Measurements from ENCODE around the gene NOL9.

NOL9 gene

GRCh38 chr1:6590046-6590445 lies 35.7 kb upstream of the NOL9 start:
- no peak for DNase-seq (ENCODE audit: low spot score)

GRCh38 chr1:6588893-6589520 lies 34.7 kb upstream of the NOL9 start:
- no peak for DNase-seq (ENCODE audit: low spot score)

DNA sequence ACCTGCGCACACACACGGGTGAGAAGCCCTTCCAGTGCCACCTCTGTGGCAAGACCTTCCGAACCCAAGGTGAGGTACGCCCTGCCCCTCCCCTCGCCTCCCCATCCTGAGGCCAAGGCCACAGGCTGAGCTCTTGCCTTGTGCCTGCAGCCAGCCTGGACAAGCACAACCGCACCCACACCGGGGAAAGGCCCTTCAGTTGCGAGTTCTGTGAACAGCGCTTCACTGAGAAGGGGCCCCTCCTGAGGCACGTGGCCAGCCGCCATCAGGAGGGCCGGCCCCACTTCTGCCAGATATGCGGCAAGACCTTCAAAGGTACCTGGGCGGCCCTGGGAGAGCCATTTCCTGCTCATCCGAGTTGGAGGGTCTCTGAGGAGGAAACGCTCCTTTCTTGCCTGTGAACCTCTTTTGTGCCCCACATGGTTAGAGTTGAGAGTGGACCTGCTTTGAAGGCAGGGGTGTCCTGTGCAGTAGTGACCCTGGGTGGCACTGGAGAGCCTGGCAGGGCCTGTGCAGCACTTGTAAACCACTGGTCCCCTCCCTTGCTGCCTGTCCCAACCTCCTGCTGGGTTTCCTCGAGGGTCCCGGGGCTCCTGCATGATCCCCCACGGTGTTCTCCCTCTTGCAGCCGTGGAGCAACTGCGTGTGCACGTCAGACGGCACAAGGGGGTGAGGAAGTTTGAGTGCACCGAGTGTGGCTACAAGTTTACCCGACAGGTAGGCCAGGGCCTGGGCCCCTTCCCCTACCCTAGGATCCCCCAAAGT lies 34.0 kb upstream of the NOL9 start:
- no peak for DNase-seq (ENCODE audit: low spot score)

DNA sequence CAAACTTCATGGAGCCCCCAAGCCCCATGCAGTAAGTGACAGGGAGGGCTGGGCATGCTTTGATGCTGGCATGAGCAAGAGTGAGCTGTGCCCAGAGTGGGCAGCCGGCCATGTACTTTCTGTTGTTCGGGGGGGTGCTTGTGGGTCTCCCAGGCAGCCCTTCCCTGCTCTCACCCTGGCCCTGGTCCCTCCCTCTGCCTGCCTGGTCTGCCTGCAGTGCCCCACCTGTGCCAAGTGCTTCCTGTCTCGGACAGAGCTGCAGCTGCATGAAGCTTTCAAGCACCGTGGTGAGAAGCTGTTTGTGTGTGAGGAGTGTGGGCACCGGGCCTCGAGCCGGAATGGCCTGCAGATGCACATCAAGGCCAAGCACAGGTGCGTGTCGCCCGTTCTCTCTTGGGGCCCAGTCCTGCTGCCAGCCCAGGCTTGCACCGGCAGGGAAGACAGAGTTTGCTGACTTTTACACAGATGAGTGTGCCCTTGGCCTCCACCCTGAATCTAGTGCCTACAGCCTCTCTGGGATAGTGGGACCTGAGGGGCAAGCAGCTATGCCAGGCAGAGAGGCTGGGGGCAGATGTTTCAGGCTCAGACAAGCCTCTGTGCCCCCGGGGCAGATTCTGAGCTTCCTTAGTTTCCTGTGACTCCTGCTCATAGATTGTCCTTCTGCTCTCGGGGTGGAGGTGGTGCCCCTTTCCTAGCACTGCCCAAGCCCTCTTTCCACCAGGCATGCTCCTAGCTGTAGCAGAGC lies 33.1 kb upstream of the NOL9 start:
- no peak for DNase-seq (ENCODE audit: low spot score)

DNA sequence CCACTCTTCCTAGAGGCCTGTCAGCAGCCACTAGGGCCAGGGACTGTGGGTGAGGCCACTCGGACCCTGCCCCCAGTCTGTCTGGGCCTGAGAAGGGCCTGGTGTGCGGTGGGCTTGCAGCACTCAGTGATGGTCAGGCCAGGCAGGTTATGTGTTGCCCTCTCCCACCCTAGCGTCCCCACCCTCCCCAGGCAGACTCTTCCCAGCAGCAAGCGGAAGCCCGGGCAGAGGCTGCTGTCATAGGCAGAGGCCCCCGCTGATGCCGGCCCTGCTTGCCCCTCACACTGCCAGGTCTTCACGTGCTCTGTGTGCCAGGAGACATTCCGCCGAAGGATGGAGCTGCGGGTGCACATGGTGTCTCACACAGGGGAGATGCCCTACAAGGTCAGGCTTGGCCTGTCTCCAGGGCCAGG lies 32.1 kb upstream of the NOL9 start:
- DNase-seq (ENCODE audit: low spot score): no peak

- no peak for DNase-seq (ENCODE audit: low spot score)
Observed at GRCh38 chr1:6585841-6586240, 31.5 kb upstream of the NOL9 start.

GRCh38 chr1:6585081-6585722 lies 30.9 kb upstream of the NOL9 start:
- no peak for DNase-seq (ENCODE audit: low spot score)

DNA sequence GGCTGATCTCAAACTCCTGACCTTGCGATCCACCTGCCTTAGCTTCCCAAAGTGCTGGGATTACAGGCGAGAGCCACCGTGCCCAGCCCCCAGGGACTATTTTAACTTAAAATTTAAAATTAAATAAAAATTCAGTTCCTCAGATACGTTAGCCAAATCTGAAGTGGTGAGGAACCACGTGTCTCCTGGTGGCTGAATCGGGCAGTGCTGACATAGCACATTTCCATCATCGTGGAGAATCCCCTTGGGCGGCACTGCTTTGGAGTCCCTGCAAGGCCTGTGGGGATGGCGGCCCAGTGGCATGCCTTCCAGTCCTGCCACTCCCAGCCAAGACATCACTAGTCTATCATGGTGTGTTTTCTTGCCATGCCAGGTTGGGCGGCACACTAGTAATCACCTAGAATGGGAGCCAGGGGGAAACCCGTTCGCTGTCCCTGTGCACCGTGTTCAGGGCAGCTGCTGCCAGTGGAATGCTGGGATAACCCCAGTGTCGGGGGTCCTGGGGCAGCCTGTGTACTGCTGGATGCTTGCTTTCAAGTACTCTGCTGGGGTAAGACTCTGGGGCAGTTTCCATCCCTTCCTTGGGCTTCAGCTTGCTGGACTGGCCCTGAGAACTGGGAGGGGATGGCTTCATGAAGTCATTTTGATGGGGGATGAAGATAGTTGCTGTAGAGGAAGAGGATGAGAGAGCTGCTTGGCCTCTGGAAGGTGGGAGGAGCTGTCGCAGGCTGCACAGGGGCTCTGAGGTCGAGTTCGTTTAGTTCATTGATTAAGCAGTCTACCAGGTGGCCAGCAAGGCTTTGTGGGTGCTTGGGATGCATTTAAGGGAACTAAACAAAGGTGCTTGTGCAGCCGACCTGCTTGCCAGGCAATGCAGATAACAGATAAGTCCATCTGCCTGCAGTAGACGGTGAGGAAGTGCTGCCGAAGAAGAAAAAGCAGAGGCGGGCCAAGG lies 30.1 kb upstream of the NOL9 start:
- DNase-seq (ENCODE audit: low spot score): no peak

DNA sequence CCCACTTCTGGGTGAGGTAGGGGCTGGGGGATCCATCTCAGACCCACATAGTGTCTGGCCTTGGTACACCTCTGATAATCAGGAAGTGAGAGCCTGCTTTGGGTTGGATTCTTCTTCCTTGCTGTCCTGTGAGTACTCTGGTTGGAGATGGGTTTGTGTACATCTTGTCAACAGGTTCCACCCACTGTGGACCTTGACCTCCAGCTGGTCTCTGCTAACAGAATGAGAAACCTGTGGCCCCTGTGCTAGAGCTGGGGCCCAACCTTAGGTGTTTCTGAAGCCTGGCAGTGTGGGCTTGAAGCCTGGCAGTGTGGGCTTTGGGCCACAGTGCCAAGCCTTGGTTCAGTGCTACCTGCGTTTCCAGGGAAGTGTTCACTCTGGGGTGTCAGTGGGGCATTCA lies 28.1 kb upstream of the NOL9 start:
- no peak for DNase-seq (ENCODE audit: low spot score)

GRCh38 chr1:6581561-6582305 lies 27.4 kb upstream of the NOL9 start:
- DNase-seq (ENCODE audit: low spot score): no peak

GRCh38 chr1:6580593-6581409 lies 26.5 kb upstream of the NOL9 start:
- DNase-seq (ENCODE audit: low spot score): no peak

GRCh38 chr1:6580119-6580592 lies 25.8 kb upstream of the NOL9 start:
- DNase-seq (ENCODE audit: low spot score): no peak

GRCh38 chr1:6579374-6580118 lies 25.2 kb upstream of the NOL9 start, which contains the start of gene ZBTB48:
ZBTB48 (plus strand) TSS chr1:6579994; CDS start chr1:6580610, 616 bp downstream.
- peak; percentile 98 for DNase-seq (ENCODE audit: low spot score)

- no peak for DNase-seq (ENCODE audit: low spot score)
Observed at GRCh38 chr1:6578624-6579373, 24.5 kb upstream of the NOL9 start.

- no peak for DNase-seq (ENCODE audit: low spot score)
Observed at GRCh38 chr1:6577831-6578525, 23.7 kb upstream of the NOL9 start.

- no peak for DNase-seq (ENCODE audit: low spot score)
Observed at GRCh38 chr1:6574818-6575217, 20.5 kb upstream of the NOL9 start.

- no peak for DNase-seq (ENCODE audit: low spot score)
Observed at GRCh38 chr1:6574025-6574620, 19.8 kb upstream of the NOL9 start.

All from activated CD4-positive, alpha-beta T cell treated with anti-CD3 and anti-CD28 coated beads, Interleukin-2, Interleukin-4, amounts not matched to agents 100 ng/mL and 50 ng/mL, durations not matched to agents 16 hours and 8 hours (primary cell).